Prostate gland (tissue), 2 donors: ENCODE results near the gene CIT.

Source experiments
- CTCF ChIP-seq, 4 experiments: fragments of 200-600 bp in 2 of 4; fragments of 450-650 bp in 2 of 4; sonication (generic) in 2 of 4; IDR thresholded peaks; 1 replicate in 3 of 4; 2 replicates in 1 of 4; pipeline ENCODE4 v1.5.1; 2016 to 2019; ENCODE audit warnings: antibody characterized with exemption in 4 of 4, mild to moderate bottlenecking in 2 of 4, moderate library complexity in 2 of 4
- POLR2A ChIP-seq: fragments of 450-650 bp; IDR thresholded peaks from one replicate; pipeline ENCODE4 v1.6.1; 2016; ENCODE audit warnings: antibody characterized with exemption, mild to moderate bottlenecking
- POLR2AphosphoS5 ChIP-seq: sonication (generic); formaldehyde crosslinking; IDR thresholded peaks from one replicate; pipeline ENCODE4 v1.6.1; 2017; ENCODE audit warnings: antibody characterized with exemption

- TF ChIP-seq POLR2A (no peak), CTCF (IDR thresholded peaks at IDR 0.05) (no peak), POLR2AphosphoS5 (no peak)
Observed at GRCh38 chr12:119869720-119870119, 7.4 kb downstream of the CIT start.
